ENCODE data around the gene ARID1B. TPM values are rescaled to one million over a fixed set of nuclear protein-coding genes. Genes with fewer than 3 reads are reported as not detected.

The ARID1B gene
- total RNA-seq, 1 experiment from 2014 or later: 35.6 TPM

DNA sequence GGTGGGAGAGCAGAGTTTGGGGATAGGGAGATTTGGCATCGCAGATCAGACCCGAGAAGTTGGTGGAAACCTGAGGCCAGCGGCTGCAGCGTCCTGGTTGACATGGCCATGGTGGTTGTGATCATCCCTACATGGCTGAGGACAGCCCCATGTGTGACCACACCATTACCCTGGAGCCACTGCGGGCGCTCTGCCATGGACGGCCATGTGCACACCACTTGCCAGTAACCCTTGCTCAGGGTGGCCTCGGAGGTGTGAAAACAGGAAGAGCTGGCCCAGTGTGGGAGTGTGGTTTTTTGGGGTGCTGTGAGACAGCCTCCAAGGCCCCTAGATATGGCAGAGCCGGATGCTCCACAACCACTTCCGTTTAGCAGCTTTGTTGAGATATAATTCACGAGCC is 481.7 kb downstream of the ARID1B start:
- ATAC-seq: no peak
- Histone ChIP-seq H2AFZ (ENCODE audit: low read depth, low read length, poor library complexity, severe bottlenecking) (no peak overlapping the region), H3K9ac (ENCODE audit: low read length) (no peak overlapping the region), H4K20me1 (ENCODE audit: insufficient read depth) (no peaks in the 10 kb centered on the region), H3K79me2 (ENCODE audit: insufficient read depth, low read length) (no peaks in the 10 kb centered on the region), H3K4me3 (replicated peaks in 1 of 2; ENCODE audit: low read depth in 1 of 2, low read length in 2 of 2) (no peak overlapping the region), H3K27ac (ENCODE audit: low read depth, low read length) (no peak overlapping the region), H3K4me2 (ENCODE audit: low read length) (no peak overlapping the region), H3K9me2 (ENCODE audit: insufficient read depth) (no peaks in the 10 kb centered on the region), H3K36me3 (ENCODE audit: control insufficient read depth in 1 of 2, insufficient read depth in 2 of 2, low read length in 2 of 2) (no peaks in the 10 kb centered on the region), H3K4me1 (ENCODE audit: control insufficient read depth in 1 of 2, insufficient read depth in 2 of 2, low read length in 2 of 2) (no peaks in the 10 kb centered on the region), H3K9me3 (ENCODE audit: control insufficient read depth in 1 of 2, insufficient read depth in 1 of 2, low read depth in 1 of 2, low read length in 2 of 2) (no peaks in the 10 kb centered on the region), H3K27me3 (ENCODE audit: insufficient read depth, low read length) (peaks cover 20% of the 10 kb centered on the region; the same call in 1 of the 2 replicates)
- POLR2A ChIA-PET: no interaction called here
- no peak for DNase-seq (ENCODE audit: low read depth, low spot score)
- intact Hi-C loops (cut with micrococcal nuclease): no loop called here
- CTCF ChIA-PET: no interaction called here
- BruUV-seq (replicated peaks): no TSS peak
- RAD21 ChIA-PET (ENCODE audit: low non-redundant PET in 1 of 2, low total read pairs in 2 of 2, uncharacterized antibody in 2 of 2, unreplicated experiment in 2 of 2): no interaction called here
- TF ChIP-seq POLR2A (IDR thresholded peaks at IDR 0.05; ENCODE audit: borderline replicate concordance, extremely low read depth, insufficient read depth, insufficient read length) (no peak), ELF1 (IDR thresholded peaks at IDR 0.05; ENCODE audit: borderline replicate concordance, low read depth) (no peak), EGR1 (IDR thresholded peaks at IDR 0.05; ENCODE audit: low read depth) (no peak), SIN3A (IDR thresholded peaks at IDR 0.05; ENCODE audit: low read depth) (no peak), CBX3 (IDR thresholded peaks at IDR 0.05; ENCODE audit: low read depth) (no peak), RAD21 (IDR thresholded peaks at IDR 0.05; ENCODE audit: low read depth) (no peak), EZH2phosphoT487 (IDR thresholded peaks at IDR 0.05; ENCODE audit: borderline replicate concordance) (no peak)
- TF ChIP-seq, protein P1, sequence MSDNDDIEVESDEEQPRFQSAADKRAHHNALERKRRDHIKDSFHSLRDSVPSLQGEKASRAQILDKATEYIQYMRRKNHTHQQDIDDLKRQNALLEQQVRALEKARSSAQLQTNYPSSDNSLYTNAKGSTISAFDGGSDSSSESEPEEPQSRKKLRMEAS (IDR thresholded peaks at IDR 0.05): no peak
- TF ChIP-seq, protein P2, sequence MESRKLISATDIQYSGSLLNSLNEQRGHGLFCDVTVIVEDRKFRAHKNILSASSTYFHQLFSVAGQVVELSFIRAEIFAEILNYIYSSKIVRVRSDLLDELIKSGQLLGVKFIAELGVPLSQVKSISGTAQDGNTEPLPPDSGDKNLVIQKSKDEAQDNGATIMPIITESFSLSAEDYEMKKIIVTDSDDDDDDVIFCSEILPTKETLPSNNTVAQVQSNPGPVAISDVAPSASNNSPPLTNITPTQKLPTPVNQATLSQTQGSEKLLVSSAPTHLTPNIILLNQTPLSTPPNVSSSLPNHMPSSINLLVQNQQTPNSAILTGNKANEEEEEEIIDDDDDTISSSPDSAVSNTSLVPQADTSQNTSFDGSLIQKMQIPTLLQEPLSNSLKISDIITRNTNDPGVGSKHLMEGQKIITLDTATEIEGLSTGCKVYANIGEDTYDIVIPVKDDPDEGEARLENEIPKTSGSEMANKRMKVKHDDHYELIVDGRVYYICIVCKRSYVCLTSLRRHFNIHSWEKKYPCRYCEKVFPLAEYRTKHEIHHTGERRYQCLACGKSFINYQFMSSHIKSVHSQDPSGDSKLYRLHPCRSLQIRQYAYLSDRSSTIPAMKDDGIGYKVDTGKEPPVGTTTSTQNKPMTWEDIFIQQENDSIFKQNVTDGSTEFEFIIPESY (IDR thresholded peaks at IDR 0.05; ENCODE audit: extremely low read depth, insufficient replicate concordance, low read length): no peak

DNA sequence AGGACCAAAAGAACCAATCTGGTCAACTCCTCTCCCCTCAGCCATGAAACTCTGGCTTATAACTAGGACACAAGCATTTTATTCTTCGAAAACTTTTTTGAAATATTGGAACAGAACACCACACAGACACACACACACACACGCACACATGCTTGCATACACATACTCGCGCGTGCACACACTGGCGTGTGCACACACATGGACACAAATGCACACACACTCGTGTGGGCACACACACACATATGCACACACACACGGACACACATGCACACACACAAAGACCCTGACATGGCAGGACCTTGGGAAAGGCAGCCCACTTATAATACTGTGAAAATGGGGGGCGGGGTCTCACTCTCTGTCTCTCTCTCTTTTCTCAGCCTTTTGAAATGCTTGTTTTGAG is 482.3 kb downstream of the ARID1B start:
- Histone ChIP-seq H3K36me3 (ENCODE audit: control insufficient read depth in 1 of 2, insufficient read depth in 2 of 2, low read length in 2 of 2) (no peaks in the 10 kb centered on the region), H4K20me1 (ENCODE audit: insufficient read depth) (no peaks in the 10 kb centered on the region), H3K4me3 (replicated peaks in 1 of 2; ENCODE audit: low read depth in 1 of 2, low read length in 2 of 2) (no peak overlapping the region), H3K4me2 (ENCODE audit: low read length) (no peak overlapping the region), H3K27me3 (ENCODE audit: insufficient read depth, low read length) (peaks cover 20% of the 10 kb centered on the region; the same call in 1 of the 2 replicates), H2AFZ (ENCODE audit: low read depth, low read length, poor library complexity, severe bottlenecking) (no peak overlapping the region), H3K9ac (ENCODE audit: low read length) (no peak overlapping the region), H3K9me2 (ENCODE audit: insufficient read depth) (no peaks in the 10 kb centered on the region), H3K27ac (ENCODE audit: low read depth, low read length) (no peak overlapping the region), H3K9me3 (ENCODE audit: control insufficient read depth in 1 of 2, insufficient read depth in 1 of 2, low read depth in 1 of 2, low read length in 2 of 2) (no peaks in the 10 kb centered on the region), H3K79me2 (ENCODE audit: insufficient read depth, low read length) (no peaks in the 10 kb centered on the region), H3K4me1 (ENCODE audit: control insufficient read depth in 1 of 2, insufficient read depth in 2 of 2, low read length in 2 of 2) (no peaks in the 10 kb centered on the region)
- DNase-seq (ENCODE audit: low read depth, low spot score) (no peak), ATAC-seq (no peak)
- ChIA-PET POLR2A (no interaction called here), CTCF (no interaction called here), RAD21 (ENCODE audit: low non-redundant PET in 1 of 2, low total read pairs in 2 of 2, uncharacterized antibody in 2 of 2, unreplicated experiment in 2 of 2) (no interaction called here)
- intact Hi-C loops (cut with micrococcal nuclease): no loop called here
- BruUV-seq (replicated peaks): no TSS peak
- TF ChIP-seq POLR2AphosphoS5 (IDR thresholded peaks at IDR 0.05; ENCODE audit: low read depth, low read length): no peak
- TF ChIP-seq TCF7L2 (IDR thresholded peaks at IDR 0.05; ENCODE audit: borderline replicate concordance, extremely low read depth, insufficient read depth, insufficient read length): no peak
- TF ChIP-seq, protein P3, sequence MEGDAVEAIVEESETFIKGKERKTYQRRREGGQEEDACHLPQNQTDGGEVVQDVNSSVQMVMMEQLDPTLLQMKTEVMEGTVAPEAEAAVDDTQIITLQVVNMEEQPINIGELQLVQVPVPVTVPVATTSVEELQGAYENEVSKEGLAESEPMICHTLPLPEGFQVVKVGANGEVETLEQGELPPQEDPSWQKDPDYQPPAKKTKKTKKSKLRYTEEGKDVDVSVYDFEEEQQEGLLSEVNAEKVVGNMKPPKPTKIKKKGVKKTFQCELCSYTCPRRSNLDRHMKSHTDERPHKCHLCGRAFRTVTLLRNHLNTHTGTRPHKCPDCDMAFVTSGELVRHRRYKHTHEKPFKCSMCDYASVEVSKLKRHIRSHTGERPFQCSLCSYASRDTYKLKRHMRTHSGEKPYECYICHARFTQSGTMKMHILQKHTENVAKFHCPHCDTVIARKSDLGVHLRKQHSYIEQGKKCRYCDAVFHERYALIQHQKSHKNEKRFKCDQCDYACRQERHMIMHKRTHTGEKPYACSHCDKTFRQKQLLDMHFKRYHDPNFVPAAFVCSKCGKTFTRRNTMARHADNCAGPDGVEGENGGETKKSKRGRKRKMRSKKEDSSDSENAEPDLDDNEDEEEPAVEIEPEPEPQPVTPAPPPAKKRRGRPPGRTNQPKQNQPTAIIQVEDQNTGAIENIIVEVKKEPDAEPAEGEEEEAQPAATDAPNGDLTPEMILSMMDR (IDR thresholded peaks at IDR 0.05 in 2 of 3, conservative IDR thresholded peaks at IDR 0.05 in 1 of 3; ENCODE audit: borderline replicate concordance in 1 of 3, insufficient read depth in 1 of 3, low read depth in 2 of 3, low read length in 2 of 3): no peak
- TF ChIP-seq, protein P1 (IDR thresholded peaks at IDR 0.05): no peak
- TF ChIP-seq CEBPB (IDR thresholded peaks at IDR 0.05; ENCODE audit: low read depth): no peak
- no peak for TF ChIP-seq RAD21 (IDR thresholded peaks at IDR 0.05; ENCODE audit: low read depth)
- TF ChIP-seq JUND (IDR thresholded peaks at IDR 0.05): no peak
- no peak for TF ChIP-seq EZH2 (IDR thresholded peaks at IDR 0.05)
- TF ChIP-seq SP1 (IDR thresholded peaks at IDR 0.05; ENCODE audit: low read depth): no peak
- no peak for TF ChIP-seq POLR2A (IDR thresholded peaks at IDR 0.05; ENCODE audit: borderline replicate concordance, extremely low read depth, insufficient read depth, insufficient read length)
- no peak for TF ChIP-seq SRF (IDR thresholded peaks at IDR 0.05; ENCODE audit: low read depth)
